HG02981 (cell line): ENCODE measurements around the gene TUBB.
A peak's percentile ranks its signal among the peaks of the same experiment; 100 is the strongest.
"Not testable (repeated sequence)": the region's sequence is repeated elsewhere in the genome, so short reads cannot be mapped to it uniquely, and the experiment has no call there.

Experiments
- ATAC-seq: cut with Tn5 transposase; IDR thresholded peaks from one replicate; pipeline ENCODE4 v1.9.1; 2021; ENCODE audit warnings: mild to moderate bottlenecking, moderate library complexity; ENCODE audit not compliant: unreplicated experiment

TUBB gene

DNA sequence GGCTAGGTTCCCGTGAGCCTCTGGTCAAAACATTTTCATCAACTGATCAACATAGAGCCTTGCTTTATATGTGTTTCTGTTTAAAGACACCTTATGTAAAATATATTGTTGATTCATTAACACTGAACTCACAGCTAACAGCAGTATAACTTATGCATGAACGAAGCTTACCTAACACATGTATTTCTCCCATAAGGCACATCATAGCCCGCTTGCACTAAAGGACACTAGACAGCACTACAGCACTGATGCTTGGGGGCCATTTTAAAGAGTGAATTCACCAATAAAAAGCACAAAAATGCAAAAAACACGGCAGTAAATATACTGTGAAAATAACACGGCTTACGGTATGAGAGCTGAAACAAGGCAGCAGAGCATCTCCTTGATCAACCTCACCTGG, 18.4 kb downstream of the TUBB start:
- ATAC-seq, result no peak

DNA sequence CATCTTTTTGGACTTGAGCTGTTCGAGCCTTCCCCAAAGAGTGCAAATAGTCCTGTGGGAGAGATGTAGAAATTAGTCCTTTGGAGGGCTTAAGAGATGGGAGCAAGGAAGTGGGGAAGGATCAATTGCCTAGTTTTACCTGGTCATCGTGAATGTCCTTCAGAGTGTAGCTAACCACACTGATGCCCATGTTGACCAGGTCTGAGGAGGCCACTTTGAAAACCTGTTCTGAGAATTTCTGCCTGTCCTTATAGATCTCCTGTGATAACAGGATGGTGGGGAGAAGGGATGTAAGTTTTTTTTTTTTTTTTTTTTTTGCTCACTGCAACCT, 20.4 kb downstream of the TUBB start:
- no peak for ATAC-seq

DNA sequence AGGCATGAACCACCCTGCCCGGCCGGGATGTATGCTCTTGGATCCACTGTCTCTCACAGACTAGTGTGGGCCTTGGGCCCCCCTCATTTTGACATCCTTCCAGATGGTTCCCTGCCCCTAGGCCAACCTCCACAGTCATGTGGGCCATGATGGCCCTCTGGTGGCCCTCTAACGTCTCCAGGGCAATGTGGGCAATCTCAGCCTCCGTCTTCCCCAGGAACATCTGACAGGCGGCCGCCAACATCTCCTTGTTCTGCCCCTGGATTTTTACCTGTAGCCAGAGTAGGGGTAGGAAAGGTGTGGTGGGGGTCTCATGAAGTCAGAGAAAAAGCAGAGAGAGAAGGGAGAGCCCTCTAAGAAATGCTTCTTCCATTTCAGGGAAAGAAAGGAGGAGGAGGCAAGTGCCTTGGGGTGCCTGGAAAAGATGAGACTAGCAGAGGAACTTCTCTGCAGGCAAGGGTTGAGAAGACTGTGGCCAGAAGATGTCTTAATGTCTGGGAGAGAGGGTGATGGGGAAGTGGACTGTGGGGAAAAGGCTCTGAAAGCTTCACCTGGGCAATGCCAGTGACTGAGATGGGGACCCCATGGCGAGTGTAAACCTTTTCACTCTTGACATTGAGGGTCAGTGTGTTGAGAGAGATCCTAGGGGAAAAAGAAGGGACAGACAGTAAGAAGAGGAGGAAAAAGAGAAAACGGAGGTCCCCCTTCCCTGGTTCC, 21.1 kb downstream of the TUBB start:
- ATAC-seq, result no peak

DNA sequence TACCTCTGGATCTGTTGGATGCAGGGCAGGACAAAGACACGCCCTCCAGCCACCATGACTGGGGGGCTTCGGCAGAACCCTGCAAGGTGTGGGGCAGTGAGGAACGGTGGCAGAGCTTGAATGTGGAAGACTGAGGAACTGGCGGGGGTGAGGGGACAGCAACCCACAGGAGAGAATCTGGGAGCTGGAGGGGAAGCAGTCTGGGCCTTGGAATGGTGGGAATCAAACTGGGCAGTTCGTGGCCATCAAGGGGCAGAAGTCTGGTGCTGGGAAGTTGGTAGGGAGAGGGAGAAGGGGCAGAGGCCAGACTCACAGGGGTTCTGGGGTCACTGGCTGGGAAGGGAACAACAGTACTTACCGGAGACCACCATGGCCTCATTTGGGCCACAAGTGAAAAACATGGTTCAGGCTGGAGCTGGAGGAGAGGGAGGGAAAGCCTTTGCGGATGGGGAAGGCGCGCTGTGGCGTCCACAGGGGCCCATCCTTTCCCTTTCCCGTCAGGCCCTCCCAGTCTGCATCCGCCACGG, 21.7 kb downstream of the TUBB start:
- ATAC-seq, result no peak

DNA sequence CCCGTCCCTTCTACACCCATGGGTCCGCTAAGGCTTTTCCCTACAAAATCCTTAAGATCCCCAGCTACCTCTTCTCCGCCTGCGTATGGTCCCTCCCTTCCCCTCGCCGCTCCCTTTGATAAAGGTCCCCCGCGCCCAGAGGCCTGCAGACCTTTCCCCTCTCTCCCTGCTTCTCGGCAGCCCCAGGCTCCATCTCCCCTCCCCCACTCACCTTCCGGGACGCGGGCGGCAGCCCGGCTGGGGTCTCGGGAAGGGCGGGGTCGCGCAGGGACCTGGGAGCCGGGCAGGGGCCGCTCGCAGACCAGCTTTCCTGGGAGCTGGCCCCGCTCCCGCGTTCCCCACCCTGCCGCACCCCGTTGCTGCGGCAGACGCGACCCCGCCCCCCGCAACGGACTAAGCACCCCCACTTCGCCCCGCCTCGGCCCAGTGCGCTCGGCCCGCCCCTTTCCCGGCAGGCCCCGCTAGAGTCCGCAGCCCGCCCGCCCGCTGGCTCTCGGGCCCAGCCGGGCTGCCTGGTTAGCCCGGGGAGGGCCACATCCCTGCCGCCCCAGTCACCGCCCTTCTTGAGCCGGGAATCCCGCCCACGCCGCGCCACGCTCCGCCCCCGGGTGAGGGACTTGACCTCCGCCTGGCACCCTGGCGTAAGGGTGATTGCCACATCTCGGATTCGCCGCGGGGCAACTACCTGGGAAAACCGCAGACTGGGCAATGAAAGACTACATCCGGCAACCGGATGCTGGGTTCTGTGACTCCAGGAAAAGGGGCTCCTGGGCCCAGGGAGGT, 22.4 kb downstream of the TUBB start, which contains the start of gene FLOT1:
TSS of gene FLOT1 (minus strand) at position 372 of the 783 bp plus-strand sequence. CDS start 498 bp downstream, outside the sequence.
- ATAC-seq, result peak; percentile 72

DNA sequence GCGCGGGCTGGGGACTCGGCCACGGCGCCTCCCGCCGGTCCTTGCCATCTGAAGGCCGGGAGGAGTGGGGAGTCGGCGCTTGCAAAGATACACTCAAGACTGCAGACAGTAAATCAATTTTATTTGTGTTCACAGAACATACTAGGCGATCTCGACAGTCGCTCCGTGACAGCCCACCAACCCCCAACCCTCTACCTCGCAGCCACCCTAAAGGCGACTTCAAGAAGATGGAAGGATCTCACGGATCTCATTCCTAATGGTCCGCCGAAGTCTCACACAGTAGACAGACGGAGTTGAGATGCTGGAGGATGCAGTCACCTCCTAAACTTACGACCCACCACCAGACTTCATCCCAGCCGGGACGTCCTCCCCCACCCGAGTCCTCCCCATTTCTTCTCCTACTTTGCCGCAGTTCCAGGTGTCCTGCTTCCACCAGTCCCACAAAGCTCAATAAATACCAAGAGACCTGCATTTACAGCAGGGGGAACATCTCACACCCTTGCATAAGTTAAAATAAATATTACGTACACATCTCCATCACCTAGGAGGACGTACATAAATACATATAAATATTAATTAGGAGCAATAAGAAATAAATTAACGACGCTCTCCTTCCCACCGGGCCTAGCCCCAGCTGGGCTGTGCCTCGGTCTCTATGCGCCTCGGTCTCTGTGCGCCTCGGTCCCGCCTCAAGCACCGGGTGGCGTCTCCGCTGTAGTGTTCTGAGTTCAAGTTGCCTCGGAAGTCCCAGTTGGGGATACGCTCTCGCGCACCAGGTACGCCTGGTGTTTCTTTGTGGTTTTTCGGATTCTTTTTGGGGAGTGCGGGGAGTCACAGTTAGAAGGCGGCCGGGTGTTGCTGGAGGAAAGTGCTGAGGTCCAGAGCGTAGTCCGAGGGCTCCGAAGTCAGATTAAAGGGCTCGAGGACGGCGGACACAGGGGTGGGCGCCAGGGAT, 23.2 kb downstream of the TUBB start:
- ATAC-seq, result no peak

DNA sequence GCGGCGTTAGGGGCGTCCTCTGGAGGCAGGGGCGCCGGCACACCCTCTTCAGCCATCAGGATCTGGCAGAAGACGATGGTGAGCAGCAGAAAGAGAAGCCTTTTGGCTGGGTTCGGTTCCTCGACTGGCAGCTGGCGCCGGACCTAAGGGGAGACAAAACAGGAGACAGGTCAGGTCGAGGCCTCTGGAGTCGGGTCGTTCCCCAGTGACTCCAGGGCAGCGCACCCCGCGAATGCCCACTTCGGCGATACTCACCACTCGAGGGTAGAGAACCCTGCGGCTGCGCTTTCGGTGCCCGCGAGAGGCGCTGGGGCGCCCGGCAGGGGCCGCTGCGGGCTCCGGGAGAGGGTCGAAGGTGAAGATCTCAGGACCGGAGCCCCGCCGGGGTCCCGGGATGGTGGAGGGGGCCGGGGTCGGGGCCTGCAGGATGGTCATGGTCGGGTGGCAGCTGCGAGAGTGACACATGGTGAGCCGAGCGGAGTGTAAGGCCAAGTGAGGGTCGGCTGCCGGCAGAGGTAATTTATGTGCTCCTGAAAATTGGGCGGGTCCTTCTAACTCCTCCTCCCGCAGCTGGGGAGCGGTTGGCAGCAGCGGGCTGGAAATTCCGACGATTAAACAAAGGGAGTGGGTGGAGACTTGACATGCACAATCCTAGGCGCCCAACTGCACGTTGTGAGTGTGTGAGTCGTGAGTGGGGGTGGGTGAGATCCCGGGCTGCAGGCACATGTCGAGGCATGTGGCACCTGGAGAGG, 24.1 kb downstream of the TUBB start, which contains the start of gene IER3:
TSS of gene IER3 (minus strand) at position 494 of the 752 bp plus-strand sequence. CDS start at position 465, 29 bp downstream.
- ATAC-seq, result no peak

DNA sequence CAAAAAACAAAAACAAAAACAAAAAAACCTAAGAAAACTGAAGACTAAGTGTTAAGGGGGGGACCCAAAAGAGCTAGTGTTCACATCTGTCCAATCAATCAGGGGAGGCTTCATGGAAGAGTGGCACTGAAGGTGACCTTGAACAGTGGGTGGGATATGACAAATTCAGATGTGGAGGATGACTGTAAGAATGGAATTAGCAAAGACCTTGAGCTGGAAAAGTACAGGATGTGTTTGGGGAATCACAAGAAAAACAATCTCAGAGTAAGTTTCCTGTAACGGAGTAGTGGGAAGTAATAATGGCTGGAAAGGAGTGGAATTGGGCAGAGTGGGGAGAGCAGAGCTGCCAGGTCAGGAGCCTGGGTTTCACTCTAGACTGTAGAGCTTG, 27.1 kb downstream of the TUBB start:
- ATAC-seq, result no peak

DNA sequence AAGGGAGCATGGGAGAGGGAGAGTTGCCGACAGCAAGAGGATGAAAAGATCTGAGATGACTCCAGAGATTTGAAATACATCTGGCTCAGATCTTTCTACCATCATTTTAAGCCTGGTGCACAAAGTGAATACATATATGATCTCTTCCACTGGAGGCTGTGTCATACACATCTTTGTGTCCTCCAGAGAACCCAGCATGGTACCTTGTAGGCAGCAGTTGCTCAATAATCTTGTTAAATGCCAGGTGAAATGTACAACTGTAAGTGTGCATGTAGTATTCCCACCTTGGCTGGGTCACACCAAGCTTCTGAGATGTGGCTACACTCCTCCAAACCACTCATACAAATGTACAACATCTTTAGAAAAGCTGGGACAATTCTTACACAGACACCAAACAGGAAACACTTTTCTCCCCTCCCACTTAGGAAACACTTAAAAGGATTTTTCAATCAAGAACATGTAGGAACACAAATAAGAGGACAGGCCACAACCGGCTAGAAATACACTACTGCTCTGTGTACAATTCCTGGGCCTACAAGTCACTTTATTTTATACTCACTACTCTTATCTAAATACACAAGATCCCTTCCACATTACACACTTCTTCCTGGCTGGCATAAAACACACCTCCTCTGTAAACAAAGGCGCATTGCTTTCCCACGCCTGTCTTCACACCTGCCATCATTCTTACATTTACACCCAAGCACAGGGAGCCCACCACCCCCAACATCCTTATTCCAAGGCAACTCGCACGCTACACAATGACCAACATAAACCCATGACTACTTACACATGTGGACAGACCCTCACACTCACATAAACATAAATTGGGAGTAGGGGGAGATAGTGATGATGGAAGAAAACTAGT, 28.0 kb downstream of the TUBB start:
- no peak for ATAC-seq

DNA sequence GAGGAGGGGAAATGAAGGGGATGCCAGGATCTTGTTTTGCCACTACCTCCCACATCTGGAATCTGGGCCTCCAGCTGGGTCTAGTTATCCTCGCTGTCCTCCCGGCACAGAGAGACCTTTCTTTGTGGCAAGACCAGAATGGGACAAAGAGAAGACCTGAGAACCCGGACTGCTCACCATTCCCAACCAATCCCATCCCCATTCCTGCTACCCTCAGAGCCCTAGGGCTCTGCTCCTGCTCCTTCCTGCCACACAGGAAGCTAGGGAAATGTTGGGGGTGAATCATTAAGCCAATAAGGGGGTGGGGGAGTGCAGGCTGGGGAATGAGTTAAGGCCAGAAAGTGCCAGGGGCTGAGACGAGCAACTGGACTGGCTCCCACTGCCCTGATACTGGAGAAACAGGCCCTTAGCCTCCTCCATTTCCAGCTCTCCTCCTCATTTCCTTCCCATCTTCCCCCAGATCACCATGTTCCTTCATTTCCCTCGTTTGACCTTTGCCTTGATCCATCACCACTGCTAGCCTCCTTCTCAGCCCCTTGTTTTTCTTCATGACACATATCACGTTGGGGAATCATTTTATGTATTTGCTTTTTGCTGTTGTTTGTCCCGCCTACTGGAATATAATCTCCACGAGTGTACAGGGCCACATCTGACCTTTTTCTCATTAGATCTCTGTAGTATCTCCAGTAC, 28.8 kb downstream of the TUBB start:
- no peak for ATAC-seq

DNA sequence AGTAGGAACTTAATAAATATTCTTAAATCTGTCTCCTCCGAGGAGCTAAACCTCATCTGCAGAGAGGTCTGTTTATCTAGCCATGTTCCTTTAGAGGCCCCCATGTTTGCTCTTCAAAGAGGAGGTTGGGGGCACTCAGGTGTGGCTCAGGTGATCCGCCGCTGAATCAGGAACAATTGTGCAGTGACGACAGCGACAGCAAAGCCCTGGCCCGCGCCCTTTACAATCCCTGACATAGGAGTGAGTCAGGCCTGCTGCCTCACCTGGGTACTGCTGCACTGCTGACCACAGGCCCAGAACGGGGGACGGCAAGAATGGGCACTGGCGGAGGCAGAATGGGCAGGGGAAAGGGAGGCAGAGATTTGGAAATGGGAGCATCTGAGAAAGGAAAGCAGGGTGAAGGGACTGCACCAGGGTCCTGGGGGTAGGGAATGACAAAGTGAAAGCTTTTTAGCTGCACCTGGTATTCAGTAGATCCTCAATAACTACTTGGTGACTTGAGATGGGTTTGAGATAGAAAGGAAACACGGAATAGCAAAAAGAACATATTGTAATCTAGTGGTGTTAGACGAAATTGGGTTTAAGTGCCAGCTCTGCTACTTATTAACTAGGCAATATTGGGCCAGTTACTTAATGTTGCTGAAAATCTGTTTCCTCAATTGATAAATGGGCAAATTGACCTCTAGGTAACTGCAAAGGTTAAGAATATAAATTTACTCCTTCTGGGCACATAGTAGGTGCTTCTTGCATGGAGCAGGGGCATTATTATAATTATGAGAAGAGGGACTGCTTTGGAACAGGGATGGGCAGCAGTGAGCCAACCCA, 29.6 kb downstream of the TUBB start:
- no peak for ATAC-seq

DNA sequence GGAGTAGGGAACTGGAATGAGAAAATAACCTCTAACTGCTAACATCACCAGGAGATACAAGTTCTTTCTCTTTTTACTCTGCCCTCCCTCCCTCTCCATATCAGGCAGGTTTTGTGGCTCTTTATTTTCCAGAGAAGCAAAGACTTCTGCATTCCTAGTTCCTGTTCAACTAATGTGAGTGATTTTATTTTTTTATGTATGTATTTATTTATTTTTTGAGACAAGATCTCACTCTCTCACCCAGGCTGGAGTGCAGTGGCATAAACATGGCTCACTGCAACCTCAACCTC, 30.2 kb downstream of the TUBB start:
- ATAC-seq, result no peak

DNA sequence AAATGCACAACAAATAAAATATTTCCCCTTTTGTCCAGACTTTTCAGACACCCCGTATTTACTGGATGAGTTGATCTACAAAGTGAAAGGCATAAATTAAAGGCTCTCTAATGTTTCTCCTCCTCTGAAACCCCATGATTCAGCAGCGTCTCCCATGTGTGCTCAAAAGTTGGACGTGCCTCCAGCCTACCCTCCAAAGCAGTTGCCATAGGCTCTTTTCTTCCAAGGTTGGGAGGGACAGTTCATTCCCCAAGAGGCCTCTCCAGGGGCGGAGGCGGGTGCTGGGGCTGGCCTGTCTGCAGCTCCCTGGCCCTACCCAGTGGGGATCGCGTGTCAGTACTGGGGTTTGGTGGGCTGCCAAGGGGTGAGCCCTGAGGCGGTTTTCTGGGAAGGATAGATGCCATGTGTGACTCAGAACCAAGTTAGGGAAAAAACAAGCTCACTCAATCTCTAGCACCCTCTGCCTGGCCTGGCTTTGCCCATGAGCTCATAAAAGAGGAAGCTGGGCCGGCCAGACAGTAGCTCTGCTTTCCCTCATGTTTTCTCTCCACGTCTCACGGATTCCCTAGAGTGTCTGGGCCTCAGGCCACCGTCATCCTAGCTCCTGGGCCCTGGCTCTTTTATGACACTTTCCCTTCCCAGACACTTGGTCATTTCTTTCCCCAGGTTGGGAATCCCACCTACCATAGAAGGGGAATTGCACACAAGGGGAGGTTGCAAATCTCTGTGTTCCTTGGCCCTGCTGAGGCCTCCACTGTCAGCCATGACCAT, 32.2 kb downstream of the TUBB start:
- ATAC-seq, result no peak

DNA sequence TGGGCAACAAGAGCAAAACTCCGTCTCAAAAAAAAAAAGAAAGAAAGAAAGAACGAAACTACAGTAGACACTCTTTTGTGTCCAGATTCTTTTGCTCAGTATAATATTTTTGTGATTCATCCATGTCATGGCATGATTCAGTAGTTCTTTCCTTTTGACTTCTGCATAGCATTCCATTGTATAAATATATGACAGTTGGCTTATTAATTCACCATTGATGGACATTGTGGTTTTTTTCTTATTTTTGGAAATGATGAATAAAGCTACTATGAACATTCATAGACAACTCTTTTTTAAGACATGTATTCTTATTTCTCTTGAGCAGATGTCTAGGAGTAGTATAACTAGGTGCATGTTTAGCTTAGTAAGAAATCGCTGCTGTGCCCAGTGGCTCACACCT, 34.5 kb downstream of the TUBB start:
- no peak for ATAC-seq

DNA sequence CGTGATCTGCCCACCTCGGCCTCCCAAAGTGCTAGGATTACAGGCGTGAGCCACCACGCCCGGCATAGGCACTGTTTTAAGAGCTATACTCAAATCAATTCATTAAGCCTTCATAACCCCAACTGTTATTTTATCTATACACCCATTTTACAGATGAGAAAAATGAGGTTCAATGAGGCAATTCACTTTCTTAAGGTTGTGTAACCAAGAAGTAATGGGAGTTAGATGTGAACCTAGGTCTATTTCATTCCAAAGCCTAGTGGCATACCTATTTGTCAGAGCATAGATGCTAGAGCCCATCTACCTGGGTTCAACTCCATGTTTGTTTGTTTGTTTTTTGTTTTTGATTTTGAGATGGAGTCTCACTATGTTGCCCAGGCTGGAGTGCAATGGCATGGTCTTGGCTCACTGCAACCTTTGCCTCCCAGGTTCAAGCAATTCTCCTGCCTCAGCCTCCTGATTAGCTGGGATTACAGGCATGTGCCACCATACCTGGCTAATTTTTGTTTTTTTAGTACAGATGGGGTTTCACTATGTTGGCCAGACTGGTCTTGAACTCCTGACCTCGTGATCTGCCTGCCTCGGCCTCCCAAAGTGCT, 36.4 kb downstream of the TUBB start:
- ATAC-seq, result not testable (repeated sequence)

DNA sequence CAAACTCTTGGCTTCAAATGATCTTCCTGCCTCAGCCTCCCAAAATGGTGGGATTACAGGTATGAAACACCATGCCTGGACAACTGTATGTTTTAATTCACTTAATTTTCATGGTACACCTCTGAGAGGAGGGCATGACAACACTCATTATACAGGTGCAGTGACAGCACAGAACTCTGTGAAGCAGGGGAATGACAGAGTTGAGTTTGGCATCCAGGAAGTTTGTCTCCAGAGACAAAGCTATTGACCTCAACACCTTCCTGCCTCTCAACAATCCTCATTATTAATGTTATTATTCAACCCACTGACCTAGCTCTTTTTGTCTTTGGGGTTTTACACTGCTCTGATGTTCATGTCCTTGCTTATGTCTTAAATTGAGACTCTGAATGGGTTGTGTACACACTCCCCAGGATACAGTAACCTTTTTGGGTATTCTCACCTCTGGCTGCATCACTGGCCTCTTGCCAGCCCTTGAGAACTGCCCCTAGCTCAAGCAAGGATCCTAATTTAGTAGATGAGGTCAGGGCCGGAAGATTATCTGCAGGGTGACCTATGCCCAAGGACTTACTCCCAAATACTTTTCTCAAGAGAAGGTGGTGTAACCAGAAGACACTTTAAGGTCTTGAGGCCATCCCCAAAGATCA, 37.2 kb downstream of the TUBB start:
- ATAC-seq, result no peak
